Measurements from ENCODE around the gene SPAG17. TPM values are rescaled to one million over a fixed set of nuclear protein-coding genes. Genes with fewer than 3 reads are reported as not detected.

SPAG17 gene
- polyA plus RNA-seq, 3 donors: 7.0 to 14.9 (median 7.5) TPM

GRCh38 chr1:118132000-118132399 lies 53.0 kb downstream of the SPAG17 start:
- DNase-seq (ENCODE audit: extremely low read depth in 1 of 11, low read depth in 9 of 11, low spot score in 4 of 11): no peak

DNA sequence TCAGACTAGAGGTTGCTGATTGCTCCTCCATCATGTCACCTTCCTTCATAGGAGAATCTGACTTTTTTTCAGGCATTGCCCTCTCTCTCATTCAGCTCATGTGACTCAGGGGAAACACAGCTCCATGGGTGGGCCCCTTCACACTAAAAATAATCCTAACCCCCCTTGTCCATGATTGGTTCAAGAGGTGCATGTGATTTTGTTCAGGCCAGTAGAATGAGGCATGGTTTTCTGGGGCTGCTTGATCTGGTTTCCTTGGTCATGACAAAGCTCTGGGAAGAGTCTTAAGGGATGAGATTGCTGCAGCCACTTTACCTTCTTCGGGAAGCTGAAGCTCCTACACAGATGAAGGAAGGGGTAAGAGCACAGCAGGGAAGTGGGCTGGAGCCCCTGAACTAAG lies 56.3 kb downstream of the SPAG17 start:
- DNase-seq (ENCODE audit: extremely low read depth in 1 of 11, low read depth in 9 of 11, low spot score in 4 of 11): no peak

DNA sequence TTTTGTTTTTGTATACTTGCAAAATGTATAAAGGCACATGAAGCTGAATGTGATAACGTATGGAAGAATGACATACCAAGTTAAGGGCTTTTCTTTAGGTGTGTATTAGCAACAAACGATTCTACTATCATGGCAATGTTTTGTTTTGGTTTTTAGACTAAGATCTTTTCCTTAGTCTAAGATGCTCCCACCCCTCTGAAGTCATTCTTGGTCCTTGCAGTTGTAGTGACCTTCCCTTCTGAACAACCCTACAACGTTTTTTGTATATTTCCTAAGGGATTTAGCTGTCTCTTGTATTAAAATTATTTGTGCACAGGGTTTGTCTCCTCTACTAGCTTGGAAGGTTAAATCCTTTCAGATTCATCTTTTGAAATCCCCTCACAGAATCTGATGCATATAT lies 61.0 kb downstream of the SPAG17 start:
- DNase-seq (ENCODE audit: extremely low read depth in 1 of 11, low read depth in 9 of 11, low spot score in 4 of 11): no peak

DNA sequence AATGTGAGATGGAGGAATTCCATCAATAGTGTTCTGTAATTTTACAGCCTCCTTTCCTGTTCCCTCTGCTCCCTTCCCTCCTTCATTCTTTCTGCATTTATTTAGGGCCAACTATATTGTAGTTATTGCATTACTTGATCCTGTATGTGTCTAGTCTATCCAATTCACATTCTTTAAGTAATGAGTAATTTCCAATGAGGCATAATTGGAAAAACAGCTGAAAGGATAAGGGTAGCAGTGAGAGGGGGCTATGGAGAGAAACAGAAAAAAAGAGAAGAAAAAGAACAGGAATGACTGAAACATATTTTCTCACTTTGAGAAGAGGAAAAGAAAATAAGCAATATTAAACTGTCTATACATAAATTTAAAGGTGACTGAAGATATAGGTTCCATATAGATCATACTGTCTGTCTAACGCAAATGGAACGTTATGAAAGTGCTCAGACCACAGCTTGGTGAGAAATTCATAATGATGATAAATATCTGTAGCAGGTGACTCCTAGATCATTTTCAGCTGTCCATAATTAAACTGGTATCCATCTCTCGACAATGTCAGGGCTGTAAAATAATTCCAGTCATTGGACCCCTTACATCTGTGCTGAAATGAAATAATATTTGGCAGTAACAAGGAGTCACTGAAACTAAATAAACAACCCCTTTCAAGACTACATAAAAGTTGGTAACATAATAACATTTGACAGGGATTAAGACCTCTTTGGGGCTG lies 61.8 kb downstream of the SPAG17 start:
- no peak for DNase-seq (ENCODE audit: extremely low read depth in 1 of 11, low read depth in 9 of 11, low spot score in 4 of 11)

- no peak for DNase-seq (ENCODE audit: extremely low read depth in 1 of 11, low read depth in 9 of 11, low spot score in 4 of 11)
Measured at GRCh38 chr1:118122234-118123004, 62.6 kb downstream of the SPAG17 start.

DNA sequence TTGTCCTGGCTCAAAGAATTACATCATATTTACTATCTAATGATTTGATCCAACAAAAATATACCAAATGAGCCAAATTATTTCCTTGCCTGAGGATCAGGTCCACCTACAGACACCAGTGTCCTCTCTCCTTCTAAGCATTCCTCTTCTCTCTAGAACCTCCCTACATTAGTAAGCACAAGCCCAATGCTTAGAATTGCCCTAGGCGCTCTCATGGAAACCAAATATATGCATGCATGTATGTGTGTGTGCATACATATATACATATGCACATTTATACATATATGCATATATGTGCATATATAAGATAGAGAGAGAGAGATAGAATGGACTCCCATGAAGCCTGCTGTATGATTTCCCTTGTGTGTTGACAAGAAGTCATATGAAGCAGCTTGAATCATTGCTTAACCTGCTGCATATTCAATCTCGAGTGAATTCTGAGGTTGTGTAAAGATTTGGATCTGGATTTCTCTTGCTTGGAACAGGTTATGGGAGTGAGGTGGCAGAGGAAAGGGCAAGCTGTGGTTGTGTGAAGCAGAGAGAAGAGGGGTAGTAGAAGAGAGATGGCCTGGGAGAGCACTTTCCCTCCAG lies 66.1 kb downstream of the SPAG17 start:
- DNase-seq (ENCODE audit: extremely low read depth in 1 of 11, low read depth in 9 of 11, low spot score in 4 of 11): no peak

- peak in 1 of 11 donors; percentile 8 for DNase-seq (ENCODE audit: extremely low read depth in 1 of 11, low read depth in 9 of 11, low spot score in 4 of 11)
Measured at GRCh38 chr1:118118469-118118868, 66.6 kb downstream of the SPAG17 start.

DNA sequence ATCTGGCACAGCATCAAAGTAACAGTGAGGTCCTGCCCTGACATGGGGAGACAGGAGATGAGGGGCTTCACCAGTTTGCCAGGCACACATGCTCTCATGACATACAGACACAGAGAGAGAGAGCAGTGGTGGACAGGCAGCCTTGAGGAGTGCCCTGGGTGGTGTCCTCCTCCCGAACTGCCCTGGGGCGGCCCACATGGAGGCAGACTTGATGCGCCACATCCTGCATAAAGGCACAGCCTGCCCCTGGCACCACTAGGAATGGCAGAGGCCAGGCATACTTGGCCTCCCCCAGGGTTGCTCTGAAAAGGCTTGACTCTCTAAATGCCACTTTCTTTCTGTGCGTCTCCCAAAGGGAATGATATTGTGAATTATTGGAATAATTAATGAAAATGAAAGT lies 67.5 kb downstream of the SPAG17 start:
- DNase-seq (ENCODE audit: extremely low read depth in 1 of 11, low read depth in 9 of 11, low spot score in 4 of 11): no peak

GRCh38 chr1:118116909-118117308 lies 68.1 kb downstream of the SPAG17 start:
- no peak for DNase-seq (ENCODE audit: extremely low read depth in 1 of 11, low read depth in 9 of 11, low spot score in 4 of 11)

DNA sequence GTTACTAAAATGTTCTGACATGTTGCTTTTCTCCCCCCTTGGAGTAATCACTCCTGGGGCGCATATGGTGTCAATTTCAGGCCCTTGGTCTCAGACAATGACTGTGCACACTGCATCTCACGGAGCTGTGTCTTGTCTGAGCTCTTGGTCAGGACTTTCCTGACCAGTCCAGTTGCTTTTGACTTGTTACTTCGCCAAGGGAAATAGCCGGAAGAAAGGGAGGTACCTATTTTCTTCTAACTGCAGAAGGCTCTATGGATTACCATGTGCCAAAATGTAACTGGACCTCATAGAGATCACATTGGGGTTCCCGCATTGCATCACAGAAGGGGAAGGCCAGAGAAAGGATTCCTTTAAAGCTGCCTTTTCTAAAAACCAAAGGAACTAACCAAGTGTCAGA lies 68.6 kb downstream of the SPAG17 start:
- no peak for DNase-seq (ENCODE audit: extremely low read depth in 1 of 11, low read depth in 9 of 11, low spot score in 4 of 11)

DNA sequence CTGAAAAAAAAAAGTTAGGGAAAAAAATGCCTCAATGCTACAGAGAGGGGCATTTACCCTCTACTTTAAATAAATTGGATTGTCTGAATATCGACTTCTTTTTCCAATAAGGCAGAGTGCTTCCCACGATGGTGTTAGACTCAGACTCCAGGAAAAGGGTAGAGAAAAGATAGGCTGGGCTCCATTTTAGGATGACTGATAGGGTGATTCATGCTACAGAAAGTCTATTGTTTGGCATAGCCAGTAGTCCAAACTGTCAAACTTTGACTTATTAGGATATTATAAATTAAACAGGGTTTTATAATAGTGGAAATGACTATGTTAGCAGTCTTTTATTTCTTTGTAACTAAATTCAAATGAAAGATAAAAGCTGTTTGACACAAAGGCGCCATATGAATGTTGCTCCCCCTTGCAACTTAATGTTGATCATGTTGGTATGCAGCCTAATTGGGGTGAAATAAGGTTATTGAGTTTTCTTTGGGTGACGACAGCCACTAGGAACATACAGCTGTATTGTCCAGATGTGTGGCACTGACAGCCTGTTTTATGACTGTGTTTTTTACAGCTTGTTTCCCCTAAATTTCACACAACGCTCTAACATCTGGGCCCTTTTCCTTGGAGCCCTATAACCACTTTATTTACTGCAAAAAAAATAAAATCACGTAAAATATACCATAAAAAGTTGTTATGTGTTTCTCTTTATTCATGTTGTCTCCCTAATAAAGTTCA lies 69.3 kb downstream of the SPAG17 start:
- no peak for DNase-seq (ENCODE audit: extremely low read depth in 1 of 11, low read depth in 9 of 11, low spot score in 4 of 11)

GRCh38 chr1:118113261-118113660 lies 71.8 kb downstream of the SPAG17 start:
- no peak for DNase-seq (ENCODE audit: extremely low read depth in 1 of 11, low read depth in 9 of 11, low spot score in 4 of 11)

DNA sequence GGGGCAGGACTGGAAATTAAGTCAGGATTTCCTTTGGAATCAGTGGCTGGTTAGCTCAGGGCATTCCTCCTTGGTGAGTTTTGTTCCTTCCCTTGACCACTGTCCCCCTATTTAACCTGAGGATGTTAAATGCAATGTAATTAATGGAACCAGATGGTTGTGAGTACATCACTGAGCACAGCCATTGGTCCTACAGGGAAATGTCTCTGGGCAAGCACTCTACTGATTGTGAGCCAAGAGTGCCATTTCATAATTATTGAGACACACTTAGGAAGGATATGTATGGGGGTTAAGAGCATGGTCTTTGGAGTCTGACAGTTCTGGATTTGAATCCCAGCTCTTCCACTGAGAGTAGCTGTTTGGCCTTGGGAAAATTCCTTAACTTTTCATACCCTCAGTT lies 74.4 kb downstream of the SPAG17 start:
- no peak for DNase-seq (ENCODE audit: extremely low read depth in 1 of 11, low read depth in 9 of 11, low spot score in 4 of 11)

- DNase-seq (ENCODE audit: extremely low read depth in 1 of 11, low read depth in 9 of 11, low spot score in 4 of 11): no peak
Measured at GRCh38 chr1:118104951-118105350, 80.1 kb downstream of the SPAG17 start.

- no peak for DNase-seq (ENCODE audit: extremely low read depth in 1 of 11, low read depth in 9 of 11, low spot score in 4 of 11)
Measured at GRCh38 chr1:118102445-118102844, 82.6 kb downstream of the SPAG17 start.

GRCh38 chr1:118101999-118102398 lies 83.0 kb downstream of the SPAG17 start:
- no peak for DNase-seq (ENCODE audit: extremely low read depth in 1 of 11, low read depth in 9 of 11, low spot score in 4 of 11)

GRCh38 chr1:118101515-118101844 lies 83.5 kb downstream of the SPAG17 start:
- DNase-seq (ENCODE audit: extremely low read depth in 1 of 11, low read depth in 9 of 11, low spot score in 4 of 11): no peak

- DNase-seq (ENCODE audit: extremely low read depth in 1 of 11, low read depth in 9 of 11, low spot score in 4 of 11): no peak
Measured at GRCh38 chr1:118100686-118101514, 84.1 kb downstream of the SPAG17 start.

DNA sequence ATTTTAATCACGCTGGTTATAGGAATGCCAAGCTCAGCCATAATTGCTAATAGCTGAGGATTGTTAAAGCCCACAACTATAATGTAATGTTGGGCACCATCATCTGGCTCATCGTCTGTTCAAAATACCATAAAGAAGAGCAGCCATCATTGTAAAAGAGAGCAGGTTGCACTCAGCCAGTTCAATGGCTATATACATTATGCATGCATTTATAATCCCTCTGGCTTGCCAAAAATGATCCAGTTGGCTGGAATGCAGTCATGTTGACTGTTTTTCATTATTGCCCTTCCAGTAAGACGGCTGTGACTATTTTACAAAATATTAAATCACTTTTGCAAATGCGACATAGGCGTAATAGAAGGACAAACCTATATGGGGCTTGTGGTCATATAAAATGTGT lies 85.3 kb downstream of the SPAG17 start:
- DNase-seq (ENCODE audit: extremely low read depth in 1 of 11, low read depth in 9 of 11, low spot score in 4 of 11): no peak

Data from renal cortex interstitium (tissue), 11 donors.